Measurements from ENCODE around the gene POM121L2.
"Not testable (repeated sequence)": the region's sequence is repeated elsewhere in the genome, so short reads cannot be mapped to it uniquely, and the experiment has no call there.

The POM121L2 gene

GRCh38 chr6:27267003-27267402 is 45.1 kb downstream of the POM121L2 start:
- in situ Hi-C loops (cut with HindIII; ENCODE audit: low sequenced_read_pairs), result not testable (repeated sequence)

GRCh38 chr6:27263886-27264285 is 48.2 kb downstream of the POM121L2 start:
- in situ Hi-C loops (cut with HindIII; ENCODE audit: low sequenced_read_pairs), result no loop called here

- in situ Hi-C loops (cut with HindIII; ENCODE audit: low sequenced_read_pairs), result no loop called here
Measured at GRCh38 chr6:27260836-27261375, 51.2 kb downstream of the POM121L2 start.

GRCh38 chr6:27260369-27260768 is 51.7 kb downstream of the POM121L2 start:
- in situ Hi-C loops (cut with HindIII; ENCODE audit: low sequenced_read_pairs), result no loop called here
